ENCODE data around the gene HTRA3.

Gene HTRA3

DNA sequence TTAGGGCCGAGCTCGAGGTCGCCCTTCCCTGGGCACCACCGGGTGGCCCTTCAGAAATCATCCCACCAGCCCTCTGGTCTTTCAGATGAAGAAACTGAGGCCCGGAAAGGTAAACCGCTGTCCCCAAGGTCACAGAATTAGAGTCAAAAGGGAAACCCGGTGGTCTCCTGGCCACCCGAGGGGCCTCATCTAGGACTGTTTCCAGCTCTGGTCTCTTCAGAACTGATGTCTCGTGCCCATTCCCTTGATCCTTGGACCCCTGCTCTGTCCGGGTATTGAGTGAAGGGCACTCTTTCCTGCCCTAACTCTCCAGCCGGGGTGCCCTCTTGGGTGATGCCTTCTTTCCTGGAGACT, 841 bp downstream of the HTRA3 start:
- in situ Hi-C loops (cut with MboI; ENCODE audit: low sequenced_read_pairs, unreplicated experiment): no loop called here

GRCh38 chr4:8270912-8271815, 1.6 kb downstream of the HTRA3 start:
- TF ChIP-seq, protein P1, sequence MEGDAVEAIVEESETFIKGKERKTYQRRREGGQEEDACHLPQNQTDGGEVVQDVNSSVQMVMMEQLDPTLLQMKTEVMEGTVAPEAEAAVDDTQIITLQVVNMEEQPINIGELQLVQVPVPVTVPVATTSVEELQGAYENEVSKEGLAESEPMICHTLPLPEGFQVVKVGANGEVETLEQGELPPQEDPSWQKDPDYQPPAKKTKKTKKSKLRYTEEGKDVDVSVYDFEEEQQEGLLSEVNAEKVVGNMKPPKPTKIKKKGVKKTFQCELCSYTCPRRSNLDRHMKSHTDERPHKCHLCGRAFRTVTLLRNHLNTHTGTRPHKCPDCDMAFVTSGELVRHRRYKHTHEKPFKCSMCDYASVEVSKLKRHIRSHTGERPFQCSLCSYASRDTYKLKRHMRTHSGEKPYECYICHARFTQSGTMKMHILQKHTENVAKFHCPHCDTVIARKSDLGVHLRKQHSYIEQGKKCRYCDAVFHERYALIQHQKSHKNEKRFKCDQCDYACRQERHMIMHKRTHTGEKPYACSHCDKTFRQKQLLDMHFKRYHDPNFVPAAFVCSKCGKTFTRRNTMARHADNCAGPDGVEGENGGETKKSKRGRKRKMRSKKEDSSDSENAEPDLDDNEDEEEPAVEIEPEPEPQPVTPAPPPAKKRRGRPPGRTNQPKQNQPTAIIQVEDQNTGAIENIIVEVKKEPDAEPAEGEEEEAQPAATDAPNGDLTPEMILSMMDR (IDR thresholded peaks at IDR 0.05; ENCODE audit: borderline replicate concordance, control extremely low read depth, extremely low read depth, insufficient read depth, missing control alignments): no peak
- in situ Hi-C loops (cut with MboI; ENCODE audit: low sequenced_read_pairs, unreplicated experiment): no loop called here

More for the DNA sequence above, 841 bp downstream of the HTRA3 start:
- TF ChIP-seq, protein P1 (IDR thresholded peaks at IDR 0.05; ENCODE audit: borderline replicate concordance, control extremely low read depth, extremely low read depth, insufficient read depth, missing control alignments): no peak
- DNase-seq (ENCODE audit: low spot score): no peak

DNA sequence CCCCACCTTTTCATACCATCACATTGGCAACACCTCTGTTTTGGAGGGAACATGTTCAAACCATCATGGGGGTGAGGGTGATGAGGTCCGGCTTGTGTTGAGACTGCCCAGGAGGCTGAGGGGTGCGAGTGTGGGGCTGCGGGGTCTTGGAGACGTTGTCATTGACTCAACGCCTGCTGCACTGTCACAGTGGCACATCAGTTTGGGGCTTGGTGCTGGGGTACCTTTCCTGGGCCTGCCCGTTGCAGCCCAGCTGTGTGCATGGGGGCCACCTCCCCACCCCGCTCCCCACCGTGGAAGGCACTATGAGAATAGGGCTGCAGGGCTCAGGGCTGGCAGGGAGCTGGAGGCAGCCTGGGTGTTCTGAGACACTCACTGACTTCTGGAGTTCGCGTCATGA, 2.3 kb downstream of the HTRA3 start:
- DNase-seq (ENCODE audit: low spot score): no peak
- TF ChIP-seq, protein P1 (IDR thresholded peaks at IDR 0.05; ENCODE audit: borderline replicate concordance, control extremely low read depth, extremely low read depth, insufficient read depth, missing control alignments): no peak
- in situ Hi-C loops (cut with MboI; ENCODE audit: low sequenced_read_pairs, unreplicated experiment): no loop called here

More at GRCh38 chr4:8270912-8271815, 1.6 kb downstream of the HTRA3 start:
- DNase-seq (ENCODE audit: low spot score): no peak

GRCh38 chr4:8272472-8273428, 3.2 kb downstream of the HTRA3 start:
- TF ChIP-seq, protein P1 (IDR thresholded peaks at IDR 0.05; ENCODE audit: borderline replicate concordance, control extremely low read depth, extremely low read depth, insufficient read depth, missing control alignments): no peak
- DNase-seq (ENCODE audit: low spot score): no peak
- in situ Hi-C loops (cut with MboI; ENCODE audit: low sequenced_read_pairs, unreplicated experiment): no loop called here

- TF ChIP-seq, protein P1 (IDR thresholded peaks at IDR 0.05; ENCODE audit: borderline replicate concordance, control extremely low read depth, extremely low read depth, insufficient read depth, missing control alignments): no peak
- in situ Hi-C loops (cut with MboI; ENCODE audit: low sequenced_read_pairs, unreplicated experiment): no loop called here
- no peak for DNase-seq (ENCODE audit: low spot score)
These were observed 3.9 kb downstream of the HTRA3 start for GRCh38 chr4:8273450-8273849.

GRCh38 chr4:8274066-8274652, 4.6 kb downstream of the HTRA3 start:
- no peak for DNase-seq (ENCODE audit: low spot score)
- TF ChIP-seq, protein P1 (IDR thresholded peaks at IDR 0.05; ENCODE audit: borderline replicate concordance, control extremely low read depth, extremely low read depth, insufficient read depth, missing control alignments): no peak
- in situ Hi-C loops (cut with MboI; ENCODE audit: low sequenced_read_pairs, unreplicated experiment): no loop called here

Measured in GM13976 (cell line).